ENCODE data around the gene ARSB.

DNA sequence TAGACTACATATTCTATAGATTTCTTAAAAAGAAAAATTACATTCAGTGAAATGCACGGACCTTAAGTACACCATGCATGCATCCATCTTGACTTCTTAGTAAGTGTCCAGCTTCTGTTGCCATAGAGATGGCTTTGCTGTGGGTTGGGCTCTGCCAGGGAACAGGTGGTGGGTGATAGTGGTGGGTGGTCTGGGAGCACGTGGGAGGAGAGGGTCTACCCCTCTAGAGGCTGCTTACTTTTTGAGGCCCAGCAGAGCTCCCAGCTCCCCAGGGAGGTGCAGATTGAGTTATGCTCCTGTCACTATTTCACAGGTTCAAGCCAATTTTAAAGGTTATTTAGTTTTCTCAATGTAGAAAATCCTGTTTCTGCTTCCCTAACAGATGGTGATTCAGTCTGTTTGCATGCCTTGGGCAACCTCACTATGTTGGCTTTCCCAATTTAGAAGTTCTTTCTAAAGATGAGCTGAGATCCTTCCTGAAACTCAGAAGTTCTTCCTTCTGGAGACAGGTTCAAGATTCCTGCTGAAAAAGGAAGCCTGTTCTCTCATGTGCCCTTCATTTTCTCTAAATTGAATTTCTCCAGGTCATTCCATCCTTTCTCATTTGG, 229.2 kb downstream of the ARSB start:
- TF ChIP-seq CTBP1 (IDR thresholded peaks at IDR 0.05; ENCODE audit: borderline replicate concordance) (no peak), ZNF384 (IDR thresholded peaks at IDR 0.05) (no peak), LEF1 (IDR thresholded peaks at IDR 0.05; ENCODE audit: borderline replicate concordance) (no peak), FOXA1 (IDR thresholded peaks at IDR 0.05) (no peak), BHLHE40 (IDR thresholded peaks at IDR 0.05; ENCODE audit: borderline replicate concordance) (no peak), L3MBTL2 (conservative IDR thresholded peaks at IDR 0.05) (no peak), ELF4 (IDR thresholded peaks at IDR 0.05) (no peak), TARDBP (IDR thresholded peaks at IDR 0.05) (no peak), FOXM1 (IDR thresholded peaks at IDR 0.05; ENCODE audit: borderline replicate concordance) (no peak), ARNT (IDR thresholded peaks at IDR 0.05) (no peak), SUZ12 (IDR thresholded peaks at IDR 0.05) (no peak)
- TF ChIP-seq, protein P1, sequence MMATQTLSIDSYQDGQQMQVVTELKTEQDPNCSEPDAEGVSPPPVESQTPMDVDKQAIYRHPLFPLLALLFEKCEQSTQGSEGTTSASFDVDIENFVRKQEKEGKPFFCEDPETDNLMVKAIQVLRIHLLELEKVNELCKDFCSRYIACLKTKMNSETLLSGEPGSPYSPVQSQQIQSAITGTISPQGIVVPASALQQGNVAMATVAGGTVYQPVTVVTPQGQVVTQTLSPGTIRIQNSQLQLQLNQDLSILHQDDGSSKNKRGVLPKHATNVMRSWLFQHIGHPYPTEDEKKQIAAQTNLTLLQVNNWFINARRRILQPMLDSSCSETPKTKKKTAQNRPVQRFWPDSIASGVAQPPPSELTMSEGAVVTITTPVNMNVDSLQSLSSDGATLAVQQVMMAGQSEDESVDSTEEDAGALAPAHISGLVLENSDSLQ (IDR thresholded peaks at IDR 0.05): no peak
